Bone marrow (tissue), 2 donors: Measurements from ENCODE around the gene TENT5A.
"Not testable (repeated sequence)": the region's sequence is repeated elsewhere in the genome, so short reads cannot be mapped to it uniquely, and the experiment has no call there.

ENCODE experiments used
- DNase-seq, 2 donors: peaks; one replicate each; lab custom pipeline; 2025; lab: John Stamatoyannopoulos, UW

Gene TENT5A

DNA sequence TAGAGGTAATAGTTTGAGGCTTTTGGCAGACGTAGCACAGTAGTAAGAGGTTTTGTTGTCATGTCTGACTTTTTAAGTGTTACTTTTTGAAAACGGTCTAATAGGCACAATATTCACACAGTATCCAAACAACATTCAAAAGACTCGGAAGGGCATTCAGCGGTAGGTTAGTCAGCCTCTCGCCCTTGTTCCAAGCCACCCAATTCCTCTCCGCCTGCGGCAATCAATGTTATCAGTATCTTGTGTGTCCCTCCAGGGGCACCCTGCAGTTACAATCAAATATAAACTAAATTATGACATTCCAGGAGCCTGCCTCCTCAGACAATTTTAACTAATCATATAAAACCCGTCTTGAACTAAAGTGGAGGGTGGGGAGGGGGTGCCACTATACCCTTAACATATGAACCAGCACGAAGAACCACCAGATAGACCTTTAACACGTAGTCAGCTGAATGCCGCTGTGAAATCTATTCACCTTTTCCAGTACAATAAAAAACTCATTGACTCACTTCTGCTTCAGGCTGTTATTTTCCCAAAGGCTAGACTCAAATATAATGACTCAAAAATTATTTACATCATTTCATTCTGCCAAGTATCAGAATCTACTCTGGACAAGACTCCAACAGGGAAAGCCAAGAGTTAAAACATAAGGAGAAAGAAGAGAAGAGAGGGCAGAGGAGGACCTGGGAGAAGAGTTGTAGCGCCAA is 1.6 kb downstream of the TENT5A start:
- DNase-seq, result no peak

DNA sequence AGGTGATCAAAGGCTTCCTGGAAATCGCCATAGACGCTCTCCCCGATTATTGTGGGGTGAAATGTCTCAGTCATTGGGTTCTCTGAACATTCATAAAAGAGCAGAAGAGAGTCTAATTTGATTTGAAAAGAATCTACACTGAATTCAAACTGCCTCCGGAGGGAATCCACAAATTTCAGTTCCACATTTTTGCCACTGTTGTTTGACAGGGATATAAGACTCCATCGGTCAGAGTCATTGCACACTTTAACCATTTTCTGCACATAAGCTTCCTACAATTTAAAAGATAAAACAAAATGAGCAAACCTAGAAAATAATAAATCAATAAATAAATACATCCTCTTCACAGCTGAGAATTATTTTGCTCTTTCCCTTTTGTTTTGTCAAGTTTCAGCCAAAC is 2.3 kb downstream of the TENT5A start:
- DNase-seq, result no peak

DNA sequence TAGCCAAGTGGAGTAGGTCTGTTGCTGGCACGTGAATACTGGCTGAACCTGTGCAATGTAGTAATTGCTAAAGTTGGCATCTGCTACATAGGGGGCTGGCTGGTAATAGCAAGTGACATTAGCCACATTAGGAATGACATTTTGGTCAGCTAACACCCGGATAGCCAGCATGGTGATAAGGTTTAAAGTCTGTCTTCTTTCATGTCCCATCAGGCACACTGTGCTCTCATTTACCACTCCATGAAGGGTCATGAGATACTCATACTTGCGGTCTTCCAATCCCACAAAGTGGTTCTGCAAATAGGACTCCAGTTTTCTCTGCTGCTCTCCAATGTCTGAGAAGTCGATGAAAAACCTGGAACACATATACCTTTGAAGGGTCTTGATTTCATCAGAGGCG is 2.8 kb downstream of the TENT5A start:
- DNase-seq, result no peak

DNA sequence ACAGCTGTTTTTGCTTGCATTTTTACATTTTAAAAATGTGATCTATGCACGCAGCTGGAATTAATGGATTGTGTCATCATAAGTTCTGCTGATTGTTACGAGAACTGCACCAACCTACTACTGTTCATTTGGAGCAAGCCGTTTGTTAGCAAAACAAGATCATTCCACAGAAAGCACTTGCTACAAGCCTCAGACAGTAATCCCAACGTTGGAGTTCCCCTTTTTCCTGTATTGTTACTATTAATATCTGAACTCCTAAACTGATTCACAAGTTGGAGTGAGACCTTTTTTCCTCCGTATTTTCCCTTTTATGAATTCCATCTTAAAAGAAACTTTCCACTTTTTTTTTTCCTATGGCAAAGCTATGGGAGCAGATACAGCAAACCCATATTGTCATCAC is 3.5 kb downstream of the TENT5A start:
- no peak for DNase-seq

DNA sequence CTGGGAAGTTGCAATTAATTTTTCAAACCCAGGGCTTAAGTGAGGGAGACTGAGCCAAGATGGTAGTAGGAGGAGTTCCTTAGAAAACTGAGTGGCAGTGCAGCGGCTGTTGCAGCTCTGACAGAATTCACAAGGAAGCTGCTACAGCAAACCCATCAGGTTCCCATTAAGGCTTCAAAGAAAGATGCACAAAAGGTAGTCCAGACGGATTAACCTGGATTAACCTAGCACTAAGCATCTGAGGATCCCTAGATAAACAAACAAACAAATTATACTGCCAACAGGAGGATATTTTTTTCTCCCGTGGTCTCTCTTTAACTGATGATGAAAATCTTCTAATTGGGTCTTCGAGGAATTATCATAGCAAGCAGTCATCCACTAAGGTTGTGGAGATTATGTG is 5.2 kb downstream of the TENT5A start:
- no peak for DNase-seq

DNA sequence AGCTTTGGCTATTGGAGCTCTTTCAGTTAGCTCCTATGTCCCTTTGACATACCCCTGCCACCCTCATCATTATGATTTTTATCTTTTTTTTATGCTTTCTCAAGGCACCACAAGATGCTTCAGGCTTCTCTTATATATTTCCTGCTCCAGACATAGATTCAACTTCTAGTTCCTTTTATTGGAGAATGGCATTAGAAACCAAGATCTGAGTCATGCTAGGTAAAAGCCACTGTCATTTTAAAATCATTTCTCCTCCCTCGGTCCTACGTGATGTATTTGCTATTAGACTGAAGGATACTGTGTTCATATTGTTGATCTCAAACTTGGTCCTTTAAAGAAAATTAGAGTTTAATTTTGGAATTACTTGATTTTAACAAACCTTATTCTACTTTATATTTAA is 8.3 kb downstream of the TENT5A start:
- DNase-seq, result peak in 1 of 2 donors; percentile 88

DNA sequence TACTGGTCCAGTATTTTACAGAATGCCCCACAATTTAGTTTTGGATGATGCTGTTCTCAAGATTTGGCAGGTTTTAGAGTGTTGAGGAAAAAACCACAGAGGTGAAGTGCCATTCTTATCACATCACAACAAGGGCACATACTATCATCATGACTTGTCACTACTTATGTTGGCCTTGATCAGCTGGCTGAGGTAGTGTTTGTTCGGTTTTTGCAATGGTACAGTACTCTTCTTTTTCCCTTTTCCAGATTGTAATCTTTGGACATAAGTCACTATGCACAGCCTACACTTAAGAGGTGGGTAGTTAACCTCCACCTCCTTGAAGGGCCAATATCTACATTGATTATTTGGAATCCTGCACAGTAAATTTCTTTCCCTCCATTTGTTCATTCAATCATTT is 8.8 kb downstream of the TENT5A start:
- no peak for DNase-seq

DNA sequence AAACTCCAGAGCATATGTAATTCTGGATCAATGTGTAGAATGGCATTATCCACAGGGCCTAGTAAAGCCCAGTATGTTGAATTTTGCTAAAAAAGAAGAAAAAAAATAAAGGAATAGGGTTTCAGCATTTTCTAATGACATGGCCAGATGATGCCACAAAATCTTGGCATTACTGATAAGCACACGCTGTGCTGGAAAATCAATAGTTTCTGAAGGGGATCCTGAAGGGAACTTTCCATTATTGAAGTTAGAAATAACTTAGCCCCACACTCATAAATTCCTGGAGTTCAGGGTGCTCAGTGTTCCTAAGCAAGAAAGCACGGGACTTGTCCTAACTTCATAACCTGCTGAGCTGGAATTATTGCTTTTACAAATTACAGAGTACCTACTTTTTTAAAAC is 10.8 kb downstream of the TENT5A start:
- no peak for DNase-seq

DNA sequence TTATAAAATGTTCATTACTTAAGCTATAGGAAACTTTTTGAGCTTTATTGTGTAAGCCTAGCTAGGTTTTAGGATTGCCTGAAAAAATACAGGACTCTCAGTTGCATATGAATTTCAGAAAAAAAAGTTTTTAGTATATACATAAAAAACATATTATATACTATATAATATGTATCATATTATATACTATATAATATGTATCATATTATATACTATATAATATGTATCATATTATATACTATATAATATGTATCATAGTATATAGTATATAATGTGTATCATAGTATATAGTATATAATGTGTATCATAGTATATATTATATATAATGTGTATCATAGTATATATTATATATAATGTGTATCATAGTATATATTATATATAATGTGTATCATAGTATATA is 11.9 kb downstream of the TENT5A start:
- DNase-seq, result not testable (repeated sequence)

DNA sequence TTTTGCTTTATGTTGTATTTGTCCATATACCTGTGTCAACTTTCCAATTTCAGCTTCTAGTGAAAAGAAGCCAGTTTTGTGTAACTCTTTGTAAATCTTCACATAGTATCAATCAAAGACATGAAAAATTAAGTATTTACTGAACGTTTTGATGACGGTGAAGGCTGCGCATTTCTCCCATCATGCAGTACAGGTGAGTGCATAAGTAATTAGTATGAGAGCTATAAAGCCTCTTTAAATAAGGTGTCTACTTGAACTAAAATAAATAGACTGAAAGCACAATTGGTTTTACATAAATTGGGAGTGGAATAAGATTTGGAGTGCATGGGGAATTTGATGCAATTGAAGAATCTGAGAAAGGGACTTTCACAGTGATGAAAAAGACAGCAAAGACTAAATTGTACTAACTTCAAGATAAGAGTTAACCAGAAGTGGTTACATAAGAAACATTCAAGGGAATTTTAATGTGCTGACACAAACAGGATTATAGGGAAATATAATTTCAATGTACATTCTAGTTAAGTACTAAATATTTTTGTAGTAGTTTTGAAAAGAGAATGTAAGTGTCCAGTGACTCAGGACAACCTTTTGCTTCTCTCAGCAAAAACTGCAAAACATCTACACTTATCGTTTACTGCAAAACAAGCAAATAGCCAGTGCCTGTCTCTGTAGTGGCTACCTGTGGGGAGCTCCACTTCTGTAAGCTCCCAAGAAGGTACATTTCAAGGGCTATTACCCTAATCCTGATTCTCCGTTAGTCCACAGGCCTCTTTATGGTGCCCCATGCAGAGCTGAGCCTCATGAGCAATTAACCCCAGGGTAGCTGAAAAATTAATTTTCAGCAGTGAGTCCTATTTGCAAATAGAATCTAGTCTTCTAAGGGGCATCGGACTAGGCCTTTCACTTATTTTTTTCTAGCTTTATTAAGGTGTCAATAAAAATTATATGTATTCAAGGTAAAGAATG is 13.0 kb downstream of the TENT5A start:
- DNase-seq, result no peak

DNA sequence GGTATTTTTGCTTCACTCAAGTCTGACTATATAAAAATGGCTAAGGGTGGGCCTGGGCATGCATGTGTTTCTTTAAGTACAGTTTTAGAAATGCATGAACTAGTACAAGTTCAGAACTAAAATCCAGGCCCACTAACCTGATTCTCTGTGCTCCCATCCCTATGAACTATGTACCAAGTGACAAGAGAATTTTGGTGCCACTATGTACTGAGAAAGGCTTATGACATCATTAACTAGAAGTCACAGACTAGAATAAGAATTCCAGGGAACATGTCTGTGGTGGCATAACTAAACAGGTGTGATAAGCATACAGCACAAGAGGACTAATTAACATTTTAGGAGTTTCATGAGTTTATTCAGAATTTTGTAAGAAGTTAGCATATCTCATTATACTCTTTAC is 16.1 kb downstream of the TENT5A start:
- no peak for DNase-seq

DNA sequence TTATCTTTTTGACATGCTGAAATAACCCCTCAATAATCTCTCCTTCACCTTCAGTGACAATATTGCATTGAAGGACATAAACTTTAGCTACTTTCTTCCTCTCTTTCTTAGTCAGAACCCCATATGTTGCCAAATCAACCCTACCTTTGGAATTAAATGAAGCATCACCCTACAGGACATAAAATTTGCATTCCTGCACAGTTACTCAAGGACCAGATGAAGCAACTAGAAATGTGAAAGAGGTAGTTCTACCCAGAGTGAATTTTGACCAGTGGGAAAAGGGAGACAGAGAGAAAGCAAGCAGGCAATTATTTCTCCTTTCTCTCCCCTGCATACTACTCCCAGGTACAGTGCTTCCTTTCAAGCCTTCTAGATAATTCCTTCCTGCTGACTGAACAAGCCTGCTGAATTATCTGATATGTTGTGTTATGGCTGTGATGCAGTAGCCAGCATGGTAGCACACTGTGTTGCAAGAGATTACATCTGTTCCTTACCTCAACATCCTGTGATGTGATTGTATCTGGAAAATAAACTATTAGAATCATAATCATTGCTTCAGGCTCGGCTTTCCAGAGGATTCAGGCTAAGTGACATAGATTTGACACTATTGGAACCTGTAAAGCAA is 16.6 kb downstream of the TENT5A start:
- DNase-seq, result no peak

DNA sequence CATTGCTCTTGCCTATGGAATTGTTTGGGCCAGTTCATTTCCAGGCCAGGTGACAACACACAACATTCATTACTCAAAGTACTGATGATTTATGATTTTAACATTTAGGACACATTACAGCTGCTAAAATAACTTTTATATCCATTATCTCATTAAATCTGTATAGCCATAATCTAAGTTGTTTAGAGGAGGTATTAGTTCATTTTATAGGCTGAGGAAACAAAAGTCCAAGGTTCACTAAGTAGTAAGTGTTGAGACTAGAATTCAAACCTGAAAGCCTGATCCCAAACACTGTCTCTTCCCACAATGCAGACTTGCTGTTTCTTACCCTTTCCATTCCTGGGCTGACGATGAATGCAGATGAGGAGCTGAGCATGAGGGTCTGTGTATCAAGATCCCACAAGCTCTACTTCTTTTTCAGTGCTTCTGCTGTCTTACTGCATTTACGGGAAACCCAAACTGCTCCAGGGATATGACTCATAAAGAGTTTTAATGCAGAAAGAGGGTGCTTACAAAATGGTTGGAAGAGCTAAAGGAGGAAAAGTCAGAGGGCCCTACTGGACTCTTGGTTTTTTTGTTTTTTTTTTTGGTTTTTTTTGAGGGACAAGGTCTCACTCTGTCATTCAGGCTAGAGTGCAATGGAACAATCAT is 17.9 kb downstream of the TENT5A start:
- no peak for DNase-seq

DNA sequence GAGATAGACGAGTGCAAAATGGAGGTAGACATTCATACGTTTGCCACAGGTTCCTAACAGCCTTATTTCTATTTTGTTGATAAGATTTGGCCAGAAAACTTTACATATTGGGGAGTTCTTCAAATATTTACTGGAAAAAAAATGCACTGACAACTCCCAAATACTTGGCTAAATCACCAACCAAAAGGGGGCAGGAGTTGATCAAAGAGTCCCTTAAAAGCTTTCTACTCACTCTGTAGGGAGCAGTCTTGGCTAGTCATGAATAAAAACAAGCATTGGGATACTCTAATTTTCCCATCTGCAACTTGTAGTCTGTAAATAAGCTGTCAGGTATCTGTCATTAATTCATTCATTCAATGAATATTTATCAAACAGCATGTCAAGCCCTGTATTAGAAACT is 18.4 kb downstream of the TENT5A start:
- DNase-seq, result no peak

DNA sequence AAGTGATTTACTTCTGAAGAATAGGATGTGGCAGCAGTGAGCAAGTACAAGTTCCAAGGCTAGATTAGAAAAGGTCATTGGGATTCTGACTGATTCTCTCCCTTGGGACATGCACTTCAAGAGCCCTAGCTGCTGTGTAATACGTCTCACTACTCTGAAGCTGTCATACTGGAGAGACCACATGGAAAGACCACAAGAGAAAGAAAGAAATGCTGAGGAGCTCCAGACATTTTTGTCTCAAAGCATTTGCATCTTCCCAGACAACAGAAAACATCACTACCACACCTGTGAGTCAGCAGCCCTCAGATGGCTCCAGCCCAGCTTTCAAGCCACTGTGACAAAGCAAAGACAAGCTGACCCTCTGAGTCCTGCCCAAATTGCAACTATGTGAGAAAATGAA is 20.7 kb downstream of the TENT5A start:
- DNase-seq, result no peak

DNA sequence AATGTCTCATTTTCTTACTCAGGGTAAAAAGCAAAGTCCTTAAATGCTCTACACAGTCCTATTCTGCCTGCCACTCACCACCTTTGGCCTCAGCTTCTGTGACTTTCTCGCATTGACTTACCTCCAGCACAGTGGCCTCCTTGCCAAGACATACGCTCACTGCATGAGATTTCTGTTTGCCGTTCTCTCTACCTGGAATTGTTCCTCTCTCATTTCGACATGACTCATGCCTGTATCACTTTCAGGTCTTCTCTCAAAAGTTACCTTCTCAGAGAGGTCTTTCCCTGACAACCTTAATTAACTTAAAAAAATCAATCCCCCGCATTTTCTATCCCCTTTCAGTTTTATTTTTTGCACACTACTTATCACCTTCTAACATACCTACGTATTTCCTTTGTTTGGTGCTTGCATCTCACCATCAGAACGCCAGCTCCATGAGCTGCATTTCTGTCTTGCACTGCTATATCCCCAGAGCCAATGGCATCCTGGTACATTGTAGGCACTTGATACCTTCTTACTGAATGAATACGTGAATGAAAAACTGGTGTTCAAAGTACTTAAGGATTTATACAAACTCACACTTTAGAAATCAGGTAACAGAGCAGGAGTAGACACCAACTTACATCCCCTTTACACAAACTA is 24.5 kb downstream of the TENT5A start:
- DNase-seq, result no peak

DNA sequence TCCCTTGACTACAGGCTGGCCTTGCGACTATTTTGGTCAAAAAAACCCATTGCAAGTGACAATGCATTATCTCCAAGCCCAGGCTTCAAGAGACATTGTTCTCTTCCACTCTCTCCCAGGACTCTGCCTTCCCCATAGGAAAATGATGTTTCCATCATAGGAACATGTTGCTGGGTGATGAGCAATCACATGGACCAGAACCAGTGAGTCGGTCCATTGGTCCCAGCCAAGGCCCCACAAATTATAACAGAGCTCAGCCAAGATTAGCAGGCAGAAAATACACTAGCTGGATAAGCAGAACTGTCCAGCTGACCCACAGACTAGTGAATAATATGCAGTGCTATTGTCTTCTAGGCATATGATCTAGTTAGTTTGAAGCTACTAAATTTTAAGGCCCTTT is 27.4 kb downstream of the TENT5A start:
- no peak for DNase-seq

DNA sequence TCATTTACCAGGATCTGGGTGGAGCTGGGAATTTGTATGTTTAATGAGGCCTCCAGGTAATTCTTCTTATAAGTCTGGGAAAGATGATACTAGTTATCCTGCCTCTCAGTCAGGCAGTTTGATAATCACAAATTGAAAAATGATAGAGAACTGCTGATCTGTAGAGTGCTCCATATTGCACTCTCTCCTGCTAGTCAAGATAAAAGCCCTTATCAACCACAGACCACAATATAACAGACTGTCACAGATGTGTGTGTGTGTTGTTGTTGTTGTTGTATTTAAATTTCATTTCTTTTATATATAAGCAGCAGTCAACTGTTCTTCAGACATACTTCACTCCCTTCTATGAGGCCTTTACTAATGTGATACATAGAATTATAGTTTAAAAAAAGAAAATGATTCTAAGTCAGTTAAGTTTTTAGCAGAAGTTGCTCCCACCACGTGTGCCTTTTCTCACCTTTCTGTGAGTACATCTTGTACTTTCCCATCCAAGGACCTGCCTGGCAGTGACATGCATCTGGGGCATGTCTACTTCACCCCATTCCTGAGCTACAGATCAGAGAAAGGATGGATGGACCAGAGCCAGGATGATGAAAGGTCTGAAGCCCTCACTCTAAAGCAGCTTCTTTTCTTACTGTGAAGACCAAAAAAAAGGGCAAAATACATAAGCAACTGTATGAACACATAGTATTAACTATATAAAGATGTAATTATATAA is 29.8 kb downstream of the TENT5A start:
- DNase-seq, result no peak

DNA sequence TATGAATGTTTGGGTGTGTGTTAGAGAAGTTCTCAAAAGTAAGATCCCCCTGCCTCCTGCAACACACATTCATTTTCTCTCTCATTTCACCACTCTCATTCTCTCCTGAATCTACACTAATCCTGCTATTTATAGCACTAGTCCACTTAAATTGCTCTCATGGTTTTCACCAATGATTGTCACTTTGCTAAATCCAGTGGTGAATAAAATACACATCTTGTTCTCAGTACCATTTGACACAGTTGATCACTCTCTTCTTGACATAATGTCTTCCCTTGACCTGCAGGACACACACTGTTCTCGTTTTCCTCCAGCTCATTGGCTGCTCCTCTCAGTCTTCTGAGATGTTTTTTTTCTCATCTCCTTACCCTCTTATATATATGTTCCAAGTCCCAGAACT is 32.1 kb downstream of the TENT5A start:
- DNase-seq, result no peak

DNA sequence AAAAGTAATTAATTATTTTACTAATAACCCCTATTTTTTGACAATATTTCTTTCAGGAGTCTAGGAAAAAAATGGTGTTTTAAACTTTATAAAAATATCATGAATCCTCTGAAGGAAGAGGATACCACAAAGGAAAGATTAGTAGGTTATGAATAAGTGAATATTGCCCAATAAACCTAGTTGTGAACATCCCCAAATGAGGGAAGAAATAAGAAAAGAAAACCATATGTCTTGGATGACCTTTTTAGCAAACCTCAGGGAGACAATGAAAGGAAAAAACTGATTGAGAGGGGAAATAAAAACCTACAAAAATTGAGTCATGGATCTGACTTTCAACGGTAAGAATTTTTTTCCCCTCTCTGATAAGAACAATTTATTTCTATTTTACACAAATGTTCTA is 34.4 kb downstream of the TENT5A start:
- DNase-seq, result no peak

DNA sequence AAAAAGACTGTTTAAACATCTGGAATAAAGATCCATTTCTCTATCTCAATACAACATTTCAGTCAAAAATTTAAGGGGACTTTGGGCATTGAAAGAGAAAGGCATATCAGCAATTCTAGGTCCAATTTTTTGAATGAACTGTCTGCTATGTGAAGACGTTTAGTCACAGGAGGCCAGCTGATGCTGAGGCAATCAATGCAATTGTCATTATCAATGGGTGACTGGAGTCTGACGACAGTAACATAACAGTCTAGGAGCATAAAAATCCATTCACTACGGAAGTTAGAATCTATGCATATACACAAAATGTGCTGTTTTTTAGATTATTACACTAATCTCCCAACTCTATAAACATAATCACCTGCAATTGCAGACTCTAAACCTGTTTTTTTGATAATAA is 37.8 kb downstream of the TENT5A start:
- DNase-seq, result no peak
